Measurements from ENCODE around the gene RNF157.

The RNF157 gene

DNA sequence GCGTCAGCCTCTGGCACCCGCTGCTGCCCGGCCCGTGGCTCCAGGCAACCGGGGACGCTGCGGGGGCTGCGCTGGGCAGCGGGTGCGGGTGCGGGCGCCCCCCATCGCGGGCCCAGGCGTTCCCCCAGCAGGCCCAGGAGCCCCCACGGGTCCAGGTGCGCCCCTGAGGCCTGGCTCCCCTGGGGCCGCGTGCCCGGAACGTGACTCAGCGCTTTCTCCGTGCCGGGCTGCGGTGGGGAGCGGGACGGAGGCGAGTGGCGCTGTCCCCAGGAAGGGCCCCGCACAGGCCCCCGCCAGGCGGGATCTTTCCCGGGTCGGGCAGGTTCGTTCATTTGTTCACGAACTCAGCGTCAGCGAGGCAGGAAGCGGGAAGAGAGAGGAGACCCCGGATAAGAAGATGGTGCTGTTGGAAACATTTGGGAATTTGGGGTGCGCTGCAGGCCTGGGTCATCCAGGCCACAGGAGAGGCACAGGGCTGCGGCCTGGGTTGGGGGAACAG, 118.3 kb downstream of the RNF157 start:
- DNase-seq: no peak

GRCh38 chr17:76120658-76121008, 119.7 kb downstream of the RNF157 start:
- no peak for DNase-seq

DNA sequence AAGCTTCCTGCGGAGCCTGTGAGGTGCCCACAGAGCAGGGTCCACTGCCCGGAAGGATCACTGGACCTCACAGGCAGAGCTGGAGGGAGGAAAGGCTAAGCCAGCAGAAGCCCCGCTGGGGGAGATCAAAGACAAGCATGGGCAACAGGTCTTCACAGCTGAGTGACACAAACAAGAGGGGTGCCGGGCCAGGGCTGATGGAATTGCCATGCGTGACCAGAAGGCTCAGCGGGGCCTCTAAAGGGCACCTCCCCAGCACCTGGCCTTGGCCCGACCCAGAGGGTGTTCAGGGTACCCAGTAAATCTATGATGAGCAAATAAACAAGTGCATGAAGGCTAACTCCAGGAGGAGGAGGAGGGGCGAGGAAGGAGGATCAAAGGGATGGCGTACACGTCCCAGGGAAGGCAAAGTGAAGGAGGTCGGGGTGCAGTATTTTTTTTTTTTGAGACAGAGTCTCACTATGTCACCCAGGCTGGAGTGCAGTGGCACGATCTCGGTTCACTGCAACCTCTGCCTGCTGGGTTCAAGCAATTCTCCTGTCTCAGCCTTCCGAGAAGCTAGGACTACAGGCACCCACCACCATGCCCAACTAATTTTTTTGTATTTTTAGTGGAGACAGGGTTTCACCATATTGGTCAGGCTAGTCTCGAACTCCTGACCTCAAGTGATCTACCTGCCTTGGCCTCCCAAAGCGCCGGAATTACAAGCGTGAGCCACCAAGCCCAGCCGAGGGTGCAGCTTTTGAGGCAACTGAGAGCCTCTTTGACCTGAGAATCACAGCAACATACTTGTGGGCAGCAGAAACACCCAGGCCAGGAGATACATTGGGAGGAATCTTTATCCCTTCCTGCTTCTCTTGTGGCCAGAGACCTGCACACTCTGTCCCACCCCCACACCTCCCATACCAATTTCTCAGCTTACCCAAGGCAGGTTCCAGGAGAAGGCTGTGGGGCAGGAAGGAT, 120.6 kb downstream of the RNF157 start:
- no peak for DNase-seq

GRCh38 chr17:76115138-76115754, 125.0 kb downstream of the RNF157 start:
- DNase-seq: no peak

DNA sequence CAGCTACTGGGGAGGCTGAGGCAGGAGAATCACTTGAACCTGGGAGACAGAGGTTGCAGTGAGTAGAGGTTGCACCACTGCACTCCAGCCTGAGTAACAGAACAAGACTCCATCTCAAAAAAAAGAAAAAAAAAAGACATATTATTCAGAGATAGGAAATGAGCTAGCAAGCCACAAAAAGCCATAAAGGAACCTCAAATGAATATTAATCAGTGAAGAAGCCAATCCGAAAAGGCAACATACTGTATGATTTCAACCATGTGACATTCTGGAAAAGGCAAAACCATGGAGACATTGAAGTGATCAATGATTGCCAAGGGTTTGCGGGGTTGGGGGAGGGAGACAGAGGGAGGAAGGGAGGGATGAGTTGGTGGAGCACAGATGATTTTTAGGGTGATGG, 128.3 kb downstream of the RNF157 start:
- no peak for DNase-seq

GRCh38 chr17:76107509-76107908, 132.8 kb downstream of the RNF157 start:
- DNase-seq: no peak

DNA sequence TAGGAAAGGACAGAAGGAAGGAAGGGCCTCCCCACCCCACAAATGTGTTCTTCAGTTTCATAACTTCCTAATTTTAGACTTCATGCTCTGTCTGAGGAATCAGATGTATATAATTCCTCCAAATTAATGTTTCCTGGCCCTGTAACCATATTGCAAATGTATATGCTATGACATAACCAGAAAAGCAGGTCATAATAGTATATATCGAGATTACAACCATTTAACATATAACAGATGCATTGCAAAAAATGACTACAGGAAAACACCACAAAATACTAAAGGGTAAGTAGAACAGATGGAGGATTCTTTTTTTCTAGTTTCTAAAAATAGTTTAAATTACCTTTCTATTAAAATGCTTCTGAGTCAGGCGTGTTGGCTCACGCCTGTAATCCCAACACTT, 133.6 kb downstream of the RNF157 start:
- no peak for DNase-seq

DNA sequence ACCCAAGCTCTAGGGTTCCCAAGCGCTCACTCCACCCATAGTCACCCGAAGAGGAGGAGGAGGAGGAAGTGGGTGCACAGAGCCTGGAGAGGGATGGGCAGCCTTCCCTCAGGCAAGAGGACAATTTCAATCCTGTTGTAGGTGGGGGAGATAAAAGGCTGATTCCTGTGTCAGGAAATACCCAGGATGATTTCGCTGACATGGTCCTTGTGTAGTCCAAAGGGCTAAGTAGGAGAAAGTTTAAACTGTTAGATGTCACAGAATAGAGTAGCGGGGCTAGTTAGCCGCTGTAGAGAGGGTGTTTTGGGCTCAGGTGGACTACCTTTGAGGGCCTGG, 135.4 kb downstream of the RNF157 start:
- no peak for DNase-seq

GRCh38 chr17:76104140-76104895, 136.0 kb downstream of the RNF157 start:
- no peak for DNase-seq

DNA sequence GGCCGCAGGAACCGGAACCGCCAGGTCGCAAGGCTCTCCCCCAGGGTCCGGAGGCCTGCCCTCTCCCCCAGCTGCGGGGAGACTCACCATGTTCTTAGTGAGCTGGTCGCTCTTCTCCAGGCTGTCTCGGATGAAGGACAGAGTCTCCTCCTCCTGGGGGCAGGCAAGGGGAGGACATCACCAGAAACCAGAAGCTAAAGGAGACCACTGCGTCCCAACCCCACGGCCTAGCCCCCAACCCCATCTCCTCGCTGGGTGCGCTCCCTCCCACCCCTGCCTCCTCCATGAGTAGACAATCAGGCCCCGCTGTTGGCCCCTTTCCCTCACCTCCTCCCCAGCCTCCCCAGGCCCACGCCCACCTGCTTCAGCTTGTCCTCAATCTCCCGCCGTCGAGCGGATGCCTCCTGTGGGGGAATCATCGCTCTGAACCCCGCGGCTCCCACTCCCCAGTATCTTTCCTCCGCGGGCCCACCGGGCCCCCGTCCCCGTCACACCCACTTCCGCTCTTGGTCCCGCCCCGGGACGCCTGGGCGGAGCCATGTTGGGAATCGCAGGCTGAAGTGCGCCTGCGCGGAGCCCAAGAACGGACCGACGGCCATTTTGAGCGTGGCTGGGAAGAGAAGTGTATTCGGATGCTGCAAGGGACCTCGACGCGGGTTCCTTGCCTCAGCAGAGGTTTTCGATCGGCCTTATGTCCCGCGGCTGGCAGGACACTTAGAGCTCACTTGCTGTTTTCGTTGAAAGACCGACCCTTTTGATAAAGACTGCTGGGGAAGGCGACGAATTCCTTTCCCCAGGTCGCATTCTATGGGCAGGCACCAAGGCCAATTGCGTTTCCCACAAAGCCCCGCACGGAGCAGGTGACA, 136.8 kb downstream of the RNF157 start, which contains the start of gene EXOC7:
TSS of gene EXOC7 (minus strand) at position 514 of the 866 bp plus-strand sequence. CDS start at position 419, 95 bp downstream.
- peak; percentile 91 for DNase-seq

DNA sequence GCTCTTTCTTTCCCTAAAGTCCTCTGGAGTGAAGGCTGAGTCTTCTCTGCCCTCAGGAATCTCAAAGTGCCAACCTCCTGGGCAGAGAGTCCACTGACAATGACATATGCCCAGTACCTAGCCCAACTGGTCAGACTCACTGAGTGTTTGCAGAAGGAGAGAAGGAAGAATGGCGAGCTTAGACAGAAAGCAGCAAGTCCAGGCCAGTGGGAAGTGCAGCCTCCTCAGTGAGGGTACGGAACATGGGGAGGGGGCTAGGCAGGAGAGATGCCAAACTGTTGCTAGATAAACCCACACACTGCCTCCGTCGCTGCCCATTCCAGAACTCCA, 137.4 kb downstream of the RNF157 start:
- DNase-seq: no peak

DNA sequence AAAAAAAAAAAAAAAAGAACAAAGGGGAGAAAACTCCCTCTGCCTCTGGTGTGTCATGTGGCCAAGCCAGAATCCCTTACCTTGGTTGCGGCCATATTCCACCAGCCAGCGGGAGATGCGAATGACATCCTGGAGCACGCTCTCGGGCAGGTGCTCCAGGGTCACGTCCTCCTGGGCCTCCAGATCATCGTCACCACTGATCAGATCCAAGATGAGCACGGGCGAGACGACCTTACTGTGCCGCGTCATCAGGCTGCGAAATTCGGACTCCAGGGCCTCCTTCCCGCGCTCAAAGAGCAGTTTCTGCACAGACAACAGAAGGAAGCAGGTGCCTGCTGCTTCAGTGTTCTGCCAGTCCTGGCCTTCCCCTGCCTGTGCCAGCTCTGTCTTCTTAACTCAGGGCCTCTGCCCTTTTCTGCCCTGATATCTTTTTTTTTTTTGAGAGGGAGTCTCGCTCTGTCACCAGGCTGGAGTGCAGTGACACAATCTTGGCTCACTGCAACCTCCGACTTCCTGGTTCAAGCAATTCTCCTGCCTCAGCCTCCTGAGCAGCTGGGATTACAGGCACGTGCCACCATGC, 142.5 kb downstream of the RNF157 start:
- DNase-seq: no peak

DNA sequence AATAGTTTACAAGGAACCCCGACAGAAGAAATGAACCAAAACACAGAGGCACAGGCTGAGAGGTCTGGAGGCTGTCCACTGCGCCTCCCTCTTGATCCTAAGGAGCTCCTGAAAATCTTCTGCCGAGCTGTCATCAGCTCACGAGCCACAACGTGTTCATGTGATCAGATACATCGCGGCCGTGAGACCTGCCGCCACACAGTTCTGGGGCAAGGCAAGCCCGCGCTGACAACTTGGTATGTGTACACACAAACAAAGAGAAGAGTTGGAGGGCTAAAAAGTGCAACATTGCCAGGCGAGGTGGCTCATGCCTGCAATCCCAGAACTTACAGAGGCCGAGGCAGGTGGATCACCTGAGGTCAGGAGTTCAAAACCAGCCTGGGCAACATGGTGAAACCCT, 144.3 kb downstream of the RNF157 start:
- DNase-seq: no peak

- DNase-seq: no peak
These were observed 146.2 kb downstream of the RNF157 start for GRCh38 chr17:76094046-76094445.

DNA sequence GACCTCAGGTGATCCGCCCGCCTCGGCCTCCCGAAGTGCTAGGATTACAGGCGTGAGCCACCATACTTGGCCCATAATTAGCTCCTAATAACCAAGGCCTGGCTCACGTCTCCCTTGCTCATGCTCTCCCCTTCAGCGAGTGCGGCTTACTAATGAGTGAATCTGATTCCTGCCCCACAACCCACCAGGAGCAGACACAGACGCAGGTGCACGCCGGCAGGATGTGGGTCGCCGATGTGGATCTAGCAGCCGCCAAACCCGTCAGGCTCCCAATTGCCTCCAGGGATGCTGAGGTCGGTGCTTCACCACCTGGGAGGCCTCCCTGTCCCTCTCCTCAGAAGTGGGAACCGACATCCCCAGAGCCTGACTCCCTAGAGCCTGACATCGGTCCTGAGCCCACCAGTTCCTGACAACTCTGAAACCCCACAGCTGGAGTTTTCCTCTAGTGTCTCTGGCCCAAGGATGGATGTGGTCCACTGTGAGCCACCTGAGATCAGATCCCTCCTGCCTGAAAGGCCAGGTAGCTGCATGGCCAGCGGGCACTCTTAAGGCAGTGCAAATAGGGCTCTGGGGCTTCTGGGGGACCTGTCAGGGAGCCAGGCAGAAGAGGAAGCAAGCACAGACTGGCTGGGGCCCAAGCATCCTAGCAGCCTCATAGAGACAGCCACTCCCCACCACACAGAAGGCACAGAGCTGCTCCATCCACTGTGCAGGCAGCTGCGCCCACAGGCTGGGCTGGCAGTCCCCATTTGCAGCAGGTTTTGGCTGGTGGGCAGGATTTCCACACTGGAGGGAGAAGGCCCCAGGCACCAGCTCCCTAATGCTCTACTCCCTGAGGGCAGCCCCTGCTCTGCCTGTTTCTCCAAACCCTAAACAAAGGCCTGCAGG, 147.5 kb downstream of the RNF157 start:
- DNase-seq: no peak
